HepG2 (cell line): ENCODE results near the gene GALNT11. TPM values are rescaled to one million over a fixed set of nuclear protein-coding genes. Genes with fewer than 3 reads are reported as not detected.

Experiments used
- ATAC-seq: fragments of 200-7000 bp; cut with Tn5 transposase; 3 replicates; pipeline ENCODE4 v1.9.1; 2020; ENCODE audit warnings: mild to moderate bottlenecking, moderate library complexity
- BruUV-seq: library from RNA; stranded (reverse); fragments of 400-500 nt; replicated peaks from 2 replicates; lab custom pipeline; 2021; lab: Mats Ljungman, UMichigan
- CTCF ChIA-PET: fragments of 300-600 bp; formaldehyde crosslinking; extraction: SDS; loops from one replicate; lab custom pipeline; 2021; ENCODE audit warnings: low total read pairs, inconsistent platforms, low intra/inter-chr PET ratio; lab: Yijun Ruan, JAX
- POLR2A ChIA-PET: fragments of 350-600 bp; sonication (Branson Sonifier 250); formaldehyde crosslinking; loops from one replicate; lab custom pipeline; 2020; ENCODE audit warnings: antibody characterized with exemption, inconsistent platforms; lab: Yijun Ruan, JAX
- DNase-seq: peaks from one replicate; pipeline ENCODE4 v3.0.0-alpha.2; 2015; ENCODE audit warnings: low spot score
- FAIRE-seq: peaks from 3 replicates; lab custom pipeline; 2011; peaks lifted over from hg19 to GRCh38; lab: Jason Lieb, UNC
- H2AFZ ChIP-seq: one replicate; pipeline ENCODE4 v1.6.1; 2011; ENCODE audit warnings: low read length, inconsistent platforms
- H3K27ac ChIP-seq: fragments of 300-600 bp; 3 replicates; pipeline ENCODE4 v1.8.0; 2011; ENCODE audit warnings: mixed run types, mild to moderate bottlenecking, mixed read lengths, low read length, inconsistent platforms; ENCODE audit not compliant: insufficient read depth; ENCODE audit errors: extremely low read length
- H3K27me3 ChIP-seq, 2 experiments: fragments of 200-600 bp in 1 of 2; 2 replicates in 1 of 2; 3 replicates in 1 of 2; pipeline versions ENCODE4 v1.6.0 to v1.8.0; 2011; ENCODE audit warnings: low read length in 2 of 2, mild to moderate bottlenecking in 2 of 2, moderate library complexity in 2 of 2, inconsistent platforms in 1 of 2; ENCODE audit not compliant: insufficient read depth in 2 of 2, control insufficient read depth in 1 of 2
- H3K36me3 ChIP-seq, 2 experiments: fragments of 200-600 bp in 1 of 2; replicated peaks in 1 of 2; 2 replicates in 1 of 2; 3 replicates in 1 of 2; pipeline versions ENCODE4 v1.5.1 to v1.8.0; 2011; ENCODE audit warnings: low read length in 2 of 2, inconsistent platforms in 1 of 2; ENCODE audit not compliant: insufficient read depth in 2 of 2, control insufficient read depth in 1 of 2
- H3K4me1 ChIP-seq: 2 replicates; pipeline ENCODE4 v1.5.1; 2012; ENCODE audit warnings: low read length, inconsistent platforms; ENCODE audit not compliant: insufficient read depth
- H3K4me2 ChIP-seq: 2 replicates; pipeline ENCODE4 v1.6.0; 2011; ENCODE audit warnings: low read depth, low read length, inconsistent platforms
- H3K4me3 ChIP-seq, 3 experiments: fragments of 200-600 bp in 1 of 3; sonication (generic), shearing (Covaris generic) in 1 of 3; replicated peaks in 1 of 3; 2 replicates each; pipeline ENCODE4 v1.5.1; 2011 to 2016; ENCODE audit warnings: low read length in 3 of 3, inconsistent platforms in 2 of 3, low read depth in 2 of 3, mild to moderate bottlenecking in 2 of 3, control low read depth in 1 of 3, mixed read lengths in 1 of 3; ENCODE audit not compliant: insufficient read depth in 1 of 3
- H3K79me2 ChIP-seq: one replicate; pipeline ENCODE4 v1.6.1; 2011; ENCODE audit warnings: low read length, inconsistent platforms; ENCODE audit not compliant: insufficient read depth
- H3K9ac ChIP-seq: 2 replicates; pipeline ENCODE4 v1.6.0; 2011; ENCODE audit warnings: mild to moderate bottlenecking, low read depth, low read length, inconsistent platforms; ENCODE audit not compliant: insufficient read depth
- H3K9me3 ChIP-seq: 2 replicates; pipeline ENCODE4 v1.5.1; 2012; ENCODE audit warnings: mild to moderate bottlenecking, low read length
- H4K20me1 ChIP-seq: 2 replicates; pipeline ENCODE4 v1.6.0; 2011; ENCODE audit warnings: inconsistent platforms, mild to moderate bottlenecking, low read length, moderate library complexity; ENCODE audit not compliant: insufficient read depth
- CBX1 ChIP-seq: IDR thresholded peaks from one replicate; pipeline ENCODE4 v1.6.1; 2016; ENCODE audit warnings: antibody characterized with exemption, low read depth
- CEBPB ChIP-seq: IDR thresholded peaks from 2 replicates; pipeline ENCODE4 v1.6.1; 2011; ENCODE audit warnings: low read depth, low read length, improper control_type of control experiment, borderline replicate concordance
- FOXM1 ChIP-seq: sonication (generic); formaldehyde crosslinking; IDR thresholded peaks from 2 replicates; pipeline ENCODE4 v1.5.0; 2020; ENCODE audit warnings: missing genetic modification reagents
- GMEB2 ChIP-seq: IDR thresholded peaks from 2 replicates; pipeline ENCODE4 v1.6.1; 2016; ENCODE audit warnings: missing biosample characterization, missing genetic modification reagents, low read depth
- GPBP1L1 ChIP-seq: sonication (generic); formaldehyde crosslinking; IDR thresholded peaks from 2 replicates; pipeline ENCODE4 v1.5.0; 2020; ENCODE audit warnings: mild to moderate bottlenecking, missing genetic modification reagents
- MAFG ChIP-seq: sonication (generic); formaldehyde crosslinking; IDR thresholded peaks from 2 replicates; pipeline ENCODE4 v1.5.1; 2020; ENCODE audit warnings: mild to moderate bottlenecking, missing genetic modification reagents
- MATR3 ChIP-seq: sonication (generic); formaldehyde crosslinking; IDR thresholded peaks from 2 replicates; pipeline ENCODE4 v1.4.0; 2020; ENCODE audit warnings: missing genetic modification reagents
- SALL2 ChIP-seq: sonication (generic); formaldehyde crosslinking; IDR thresholded peaks from 2 replicates; pipeline ENCODE4 v1.8.1; 2023; ENCODE audit warnings: mild to moderate bottlenecking, missing genetic modification reagents, inconsistent platforms
- SMC3 ChIP-seq: IDR thresholded peaks from 2 replicates; pipeline ENCODE4 v1.6.1; 2011; ENCODE audit warnings: low read length, improper control_type of control experiment
- STAG1 ChIP-seq: sonication (generic); formaldehyde crosslinking; IDR thresholded peaks from 2 replicates; pipeline ENCODE4 v1.4.0; 2020; ENCODE audit warnings: missing genetic modification reagents
- ZNF101 ChIP-seq: sonication (generic); formaldehyde crosslinking; IDR thresholded peaks from 2 replicates; pipeline ENCODE4 v1.4.0; 2020; ENCODE audit warnings: mild to moderate bottlenecking, low read depth, missing genetic modification reagents, borderline replicate concordance
- ZNF143 ChIP-seq: sonication (generic); formaldehyde crosslinking; IDR thresholded peaks from 2 replicates; pipeline ENCODE4 v1.4.0; 2020; ENCODE audit warnings: missing genetic modification reagents
- ZNF33B ChIP-seq: sonication (generic); formaldehyde crosslinking; IDR thresholded peaks from 2 replicates; pipeline ENCODE4 v1.5.1; 2020; ENCODE audit warnings: mild to moderate bottlenecking, missing genetic modification reagents
- ZNF558 ChIP-seq: sonication (generic); formaldehyde crosslinking; IDR thresholded peaks from 2 replicates; pipeline ENCODE4 v1.9.0; 2022; ENCODE audit warnings: mild to moderate bottlenecking, missing genetic modification reagents, borderline replicate concordance
- ZNF83 ChIP-seq: sonication (generic); formaldehyde crosslinking; IDR thresholded peaks from 2 replicates; pipeline ENCODE4 v1.4.0; 2020; ENCODE audit warnings: missing genetic modification reagents, mild to moderate bottlenecking, borderline replicate concordance
- ZNF839 ChIP-seq: sonication (generic); formaldehyde crosslinking; IDR thresholded peaks from 2 replicates; pipeline ENCODE4 v1.4.0; 2020; ENCODE audit warnings: missing genetic modification reagents, mild to moderate bottlenecking, borderline replicate concordance
- WGBS: methylation state at CpG from one replicate; pipeline ENCODE4 v1.1.6; 2017; ENCODE audit warnings: low lambda C conversion rate; 5-methylcytosine and 5-hydroxymethylcytosine counted together
- in situ Hi-C: cut with HindIII; loops from 2 replicates; pipeline ENCODE4 v1.10.0; 2017; ENCODE audit warnings: low pct_unique_long_range_greater_than_20kb; ENCODE audit not compliant: extremely low pct_ligation_motif_present
- intact Hi-C: fragments of 100-400 bp; cut with micrococcal nuclease; formaldehyde crosslinking; loops from one replicate; pipeline ENCODE4 v1.10.0; 2022; ENCODE audit not compliant: unreplicated experiment
- polyA plus RNA-seq, 8 experiments: library from polyadenylated mRNA; depleted of rRNA in 3 of 8; stranded (reverse) in 7 of 8; unstranded in 1 of 8; fragments of >200 nt; fragmentation: Illumina TruSeq in 4 of 8; extraction: Trizol in 4 of 8; gene quantifications; 2 replicates each; pipeline versions ENCODE4 v1.2.1 to v1.2.3, GENCODE V29; 2011 to 2016; ENCODE audit warnings: low read depth in 4 of 8, missing spikeins in 1 of 8, mixed read lengths in 1 of 8; ENCODE audit not compliant: insufficient read depth in 1 of 8
- total RNA-seq, 5 experiments: library from RNA; depleted of rRNA; stranded (reverse); fragments of >200 nt; fragmentation: Illumina TruSeq; extraction: Trizol; gene quantifications; 2 replicates each; pipeline ENCODE4 v1.2.3, GENCODE V29; 2016; ENCODE audit warnings: low read depth in 1 of 5

The GALNT11 gene
- total and polyA plus RNA-seq, 2 of the 13 experiments (the other 11 are each of a cell fraction or from before 2014, with no cell fraction given), result 9.3 to 16.3 TPM

- in situ Hi-C loops, result no loop called here
- Histone ChIP-seq H2AFZ (no peak overlapping the region), H3K27me3 (no peaks in the 10 kb centered on the region; a peak in 1 of 5 replicates), H3K4me3 (no peak overlapping the region), H3K9ac (no peak overlapping the region), H3K4me2 (no peak overlapping the region), H3K9me3 (no peaks in the 10 kb centered on the region)
- no peak for FAIRE-seq
- BruUV-seq, result no TSS peak
- POLR2A ChIA-PET, result no interaction called here
- TF ChIP-seq ZNF558 (CRISPR knock-in tag) (no peak), ZNF143 (CRISPR knock-in tag) (no peak), ZNF839 (CRISPR knock-in tag) (no peak)
- TF ChIP-seq, all 625 proteins: peak for 0
- Histone ChIP-seq H3K27ac (no peak overlapping the region), H4K20me1 (no peaks in the 10 kb centered on the region), H3K79me2 (no peaks in the 10 kb centered on the region), H3K36me3 (no peaks in the 10 kb centered on the region), H3K4me1 (no peaks in the 10 kb centered on the region)
- 37% methylated on average over 5 of the region's 5 CpGs for WGBS
- ATAC-seq (no peak), DNase-seq (no peak)
- intact Hi-C loops, result no loop called here
- CTCF ChIA-PET, result no interaction called here
Measured at GRCh38 chr7:151982806-151983205, 42.7 kb upstream of the GALNT11 start.

- H2AFZ ChIP-seq, result no peak overlapping the region
- ATAC-seq (peak; percentile 84), FAIRE-seq (no peak), DNase-seq (peak; percentile 5)
- intact Hi-C loops, result loop anchor here (1.0 kb wide), 1 partner anchor 162 kb away; no protein-coding TSS in a partner anchor
- H3K4me2 ChIP-seq, result no peak overlapping the region
- ChIA-PET POLR2A (no interaction called here), CTCF (no interaction called here)
- H3K79me2 ChIP-seq, result no peaks in the 10 kb centered on the region
- no peaks in the 10 kb centered on the region for H3K27me3 ChIP-seq
- no TSS peak for BruUV-seq
- in situ Hi-C loops, result no loop called here
- no peaks in the 10 kb centered on the region for H4K20me1 ChIP-seq
- H3K9me3 ChIP-seq, result no peaks in the 10 kb centered on the region
- no peak overlapping the region for H3K4me3 ChIP-seq
- H3K36me3 ChIP-seq, result no peaks in the 10 kb centered on the region
- no peaks in the 10 kb centered on the region for H3K4me1 ChIP-seq
- no peak overlapping the region for H3K9ac ChIP-seq
- no peak overlapping the region for H3K27ac ChIP-seq
- WGBS, result 20% methylated on average over 2 of the region's 3 CpGs
- no peak for TF ChIP-seq ZNF143 (CRISPR knock-in tag)
- TF ChIP-seq SMC3, result peak; percentile 54; the same call in 1 of the 2 replicates
- no peak for TF ChIP-seq ZNF101 (CRISPR knock-in tag)
- no peak for TF ChIP-seq ZNF33B (CRISPR knock-in tag)
- no peak for TF ChIP-seq MATR3
- TF ChIP-seq ZNF83 (CRISPR knock-in tag), result no peak
- no peak for TF ChIP-seq MAFG (CRISPR knock-in tag)
- no peak for TF ChIP-seq GMEB2 (CRISPR knock-in tag)
- no peak for TF ChIP-seq FOXM1 (CRISPR knock-in tag)
- TF ChIP-seq GPBP1L1, result no peak
- TF ChIP-seq STAG1, result peak; percentile 72
- no peak for TF ChIP-seq CEBPB
- TF ChIP-seq SALL2 (CRISPR knock-in tag), result no peak
- no peak for TF ChIP-seq CBX1
Measured at GRCh38 chr7:151984612-151985011, 40.9 kb upstream of the GALNT11 start.
